Measurements from ENCODE around the gene PLP1.

DNA sequence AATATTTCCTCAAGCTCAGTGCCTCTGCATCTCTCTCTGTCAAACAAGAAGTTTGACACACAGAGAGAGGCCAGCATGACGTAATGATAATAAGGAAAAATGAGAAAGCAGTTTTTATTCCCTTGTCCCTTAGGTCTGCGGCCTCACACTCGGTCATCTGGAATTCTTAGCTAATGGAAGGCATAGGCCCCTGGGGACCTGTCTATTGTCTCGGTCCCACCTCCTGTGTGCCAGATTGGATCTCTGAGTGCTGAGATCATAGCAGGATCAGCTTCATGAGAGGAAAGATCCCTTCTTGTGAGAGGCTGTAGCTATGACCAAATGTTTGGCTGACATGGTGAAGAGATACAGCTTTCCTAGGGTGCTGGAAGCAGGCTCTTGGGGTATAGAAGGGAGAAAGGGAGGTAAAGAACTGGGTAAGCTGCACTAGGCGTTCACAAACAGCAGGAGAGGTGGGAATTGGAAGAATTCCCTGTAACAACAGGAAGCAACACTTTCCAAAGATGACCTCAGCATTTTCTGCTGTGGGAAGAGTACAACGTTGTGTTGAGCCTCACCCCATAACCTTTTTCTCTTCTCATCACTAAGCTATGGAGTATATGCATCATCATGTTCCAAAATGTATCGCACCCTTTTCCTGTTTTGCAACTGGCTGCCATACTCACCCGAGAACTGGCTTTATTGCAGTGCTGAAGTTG is 45.7 kb upstream of the PLP1 start:
- TF ChIP-seq, protein P1, sequence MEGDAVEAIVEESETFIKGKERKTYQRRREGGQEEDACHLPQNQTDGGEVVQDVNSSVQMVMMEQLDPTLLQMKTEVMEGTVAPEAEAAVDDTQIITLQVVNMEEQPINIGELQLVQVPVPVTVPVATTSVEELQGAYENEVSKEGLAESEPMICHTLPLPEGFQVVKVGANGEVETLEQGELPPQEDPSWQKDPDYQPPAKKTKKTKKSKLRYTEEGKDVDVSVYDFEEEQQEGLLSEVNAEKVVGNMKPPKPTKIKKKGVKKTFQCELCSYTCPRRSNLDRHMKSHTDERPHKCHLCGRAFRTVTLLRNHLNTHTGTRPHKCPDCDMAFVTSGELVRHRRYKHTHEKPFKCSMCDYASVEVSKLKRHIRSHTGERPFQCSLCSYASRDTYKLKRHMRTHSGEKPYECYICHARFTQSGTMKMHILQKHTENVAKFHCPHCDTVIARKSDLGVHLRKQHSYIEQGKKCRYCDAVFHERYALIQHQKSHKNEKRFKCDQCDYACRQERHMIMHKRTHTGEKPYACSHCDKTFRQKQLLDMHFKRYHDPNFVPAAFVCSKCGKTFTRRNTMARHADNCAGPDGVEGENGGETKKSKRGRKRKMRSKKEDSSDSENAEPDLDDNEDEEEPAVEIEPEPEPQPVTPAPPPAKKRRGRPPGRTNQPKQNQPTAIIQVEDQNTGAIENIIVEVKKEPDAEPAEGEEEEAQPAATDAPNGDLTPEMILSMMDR (IDR thresholded peaks at IDR 0.05): no peak
- no peak for TF ChIP-seq POLR2AphosphoS5 (IDR thresholded peaks at IDR 0.05; ENCODE audit: low read depth, low read length)
- no peak for TF ChIP-seq EZH2phosphoT487 (IDR thresholded peaks at IDR 0.05; ENCODE audit: borderline replicate concordance, low read depth)
- no peak for TF ChIP-seq JUND (IDR thresholded peaks at IDR 0.05)
- TF ChIP-seq NRF1 (IDR thresholded peaks at IDR 0.05; ENCODE audit: low read depth, low read length): no peak
